SK-N-SH (cell line): Measurements from ENCODE around the gene CMTM1.

ENCODE experiments used
- CHD2 ChIP-seq: fragments of 150-350 bp; IDR thresholded peaks from 2 replicates; pipeline ENCODE4 v1.6.1; 2018; ENCODE audit warnings: low read length; ENCODE audit not compliant: partially characterized antibody
- CTCF ChIP-seq: fragments of 200-600 bp; sonication (generic); IDR thresholded peaks from 2 replicates; pipeline ENCODE4 v1.6.1; 2017; ENCODE audit warnings: antibody characterized with exemption, mild to moderate bottlenecking, moderate library complexity
- EP300 ChIP-seq, 2 experiments: IDR thresholded peaks; 2 replicates each; pipeline versions ENCODE4 v1.4.0 to v1.6.1; 2012; ENCODE audit warnings: borderline replicate concordance in 1 of 2, low read depth in 1 of 2, low read length in 1 of 2
- FOSL2 ChIP-seq: IDR thresholded peaks from 2 replicates; pipeline ENCODE4 v1.4.0; 2012; ENCODE audit warnings: low read depth, mild to moderate bottlenecking, moderate library complexity, borderline replicate concordance
- FOXJ3 ChIP-seq: sonication (generic); formaldehyde crosslinking; IDR thresholded peaks from 2 replicates; pipeline ENCODE4 v1.5.1; 2020; ENCODE audit warnings: mild to moderate bottlenecking, missing genetic modification reagents
- GABPA ChIP-seq: IDR thresholded peaks from 2 replicates; pipeline ENCODE4 v1.4.0; 2012; ENCODE audit warnings: low read depth, mild to moderate bottlenecking
- GATA2 ChIP-seq: sonication (generic); formaldehyde crosslinking; IDR thresholded peaks from 2 replicates; pipeline ENCODE4 v1.5.0; 2020; ENCODE audit warnings: mild to moderate bottlenecking, missing genetic modification reagents
- PBX3 ChIP-seq: IDR thresholded peaks from 2 replicates; pipeline ENCODE4; 2012
- RCOR1 ChIP-seq: fragments of 150-350 bp; IDR thresholded peaks from 2 replicates; pipeline ENCODE4 v1.6.1; 2017; ENCODE audit warnings: antibody characterized with exemption, low read length
- REST ChIP-seq: IDR thresholded peaks from 2 replicates; pipeline ENCODE4 v1.6.1; 2012; ENCODE audit warnings: mild to moderate bottlenecking, low read depth, low read length, moderate library complexity
- RFX5 ChIP-seq: IDR thresholded peaks from 2 replicates; pipeline ENCODE4 v1.6.1; 2012; ENCODE audit warnings: mild to moderate bottlenecking, improper control_type of control experiment, low read length
- SIN3A ChIP-seq: IDR thresholded peaks from 2 replicates; pipeline ENCODE4 v1.6.1; 2012; ENCODE audit warnings: low read depth, mild to moderate bottlenecking, low read length, moderate library complexity, borderline replicate concordance
- TAF1 ChIP-seq: IDR thresholded peaks from 2 replicates; pipeline ENCODE4 v1.6.1; 2012; ENCODE audit warnings: low read depth, mild to moderate bottlenecking, low read length, moderate library complexity, borderline replicate concordance
- USF2 ChIP-seq: fragments of 150-350 bp; IDR thresholded peaks from 2 replicates; pipeline ENCODE4 v1.6.1; 2017; ENCODE audit warnings: antibody characterized with exemption, low read length, low read depth, borderline replicate concordance

GRCh38 chr16:66560107-66560506 is 6.1 kb upstream of the CMTM1 start:
- TF ChIP-seq CHD2 (no peak), GATA2 (CRISPR knock-in tag) (no peak), RFX5 (no peak), RCOR1 (no peak), CTCF (no peak), SIN3A (no peak), EP300 (IDR thresholded peaks at IDR 0.05; ENCODE audit: borderline replicate concordance in 1 of 2, low read depth in 1 of 2, low read length in 1 of 2) (no peak), PBX3 (no peak), GABPA (no peak), USF2 (no peak), FOSL2 (no peak), REST (no peak), TAF1 (no peak), FOXJ3 (CRISPR knock-in tag) (no peak)
